Measurements from ENCODE around the gene RNF103. TPM values are rescaled to one million over a fixed set of nuclear protein-coding genes. Genes with fewer than 3 reads are reported as not detected.
"Not testable (repeated sequence)": the region's sequence is repeated elsewhere in the genome, so short reads cannot be mapped to it uniquely, and the experiment has no call there.

Gene RNF103, protein sequence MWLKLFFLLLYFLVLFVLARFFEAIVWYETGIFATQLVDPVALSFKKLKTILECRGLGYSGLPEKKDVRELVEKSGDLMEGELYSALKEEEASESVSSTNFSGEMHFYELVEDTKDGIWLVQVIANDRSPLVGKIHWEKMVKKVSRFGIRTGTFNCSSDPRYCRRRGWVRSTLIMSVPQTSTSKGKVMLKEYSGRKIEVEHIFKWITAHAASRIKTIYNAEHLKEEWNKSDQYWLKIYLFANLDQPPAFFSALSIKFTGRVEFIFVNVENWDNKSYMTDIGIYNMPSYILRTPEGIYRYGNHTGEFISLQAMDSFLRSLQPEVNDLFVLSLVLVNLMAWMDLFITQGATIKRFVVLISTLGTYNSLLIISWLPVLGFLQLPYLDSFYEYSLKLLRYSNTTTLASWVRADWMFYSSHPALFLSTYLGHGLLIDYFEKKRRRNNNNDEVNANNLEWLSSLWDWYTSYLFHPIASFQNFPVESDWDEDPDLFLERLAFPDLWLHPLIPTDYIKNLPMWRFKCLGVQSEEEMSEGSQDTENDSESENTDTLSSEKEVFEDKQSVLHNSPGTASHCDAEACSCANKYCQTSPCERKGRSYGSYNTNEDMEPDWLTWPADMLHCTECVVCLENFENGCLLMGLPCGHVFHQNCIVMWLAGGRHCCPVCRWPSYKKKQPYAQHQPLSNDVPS
- total RNA-seq: 19.4 and 28.1 TPM in 2 replicates
- 22.0 and 30.0 TPM in 2 replicates for polyA plus RNA-seq

DNA sequence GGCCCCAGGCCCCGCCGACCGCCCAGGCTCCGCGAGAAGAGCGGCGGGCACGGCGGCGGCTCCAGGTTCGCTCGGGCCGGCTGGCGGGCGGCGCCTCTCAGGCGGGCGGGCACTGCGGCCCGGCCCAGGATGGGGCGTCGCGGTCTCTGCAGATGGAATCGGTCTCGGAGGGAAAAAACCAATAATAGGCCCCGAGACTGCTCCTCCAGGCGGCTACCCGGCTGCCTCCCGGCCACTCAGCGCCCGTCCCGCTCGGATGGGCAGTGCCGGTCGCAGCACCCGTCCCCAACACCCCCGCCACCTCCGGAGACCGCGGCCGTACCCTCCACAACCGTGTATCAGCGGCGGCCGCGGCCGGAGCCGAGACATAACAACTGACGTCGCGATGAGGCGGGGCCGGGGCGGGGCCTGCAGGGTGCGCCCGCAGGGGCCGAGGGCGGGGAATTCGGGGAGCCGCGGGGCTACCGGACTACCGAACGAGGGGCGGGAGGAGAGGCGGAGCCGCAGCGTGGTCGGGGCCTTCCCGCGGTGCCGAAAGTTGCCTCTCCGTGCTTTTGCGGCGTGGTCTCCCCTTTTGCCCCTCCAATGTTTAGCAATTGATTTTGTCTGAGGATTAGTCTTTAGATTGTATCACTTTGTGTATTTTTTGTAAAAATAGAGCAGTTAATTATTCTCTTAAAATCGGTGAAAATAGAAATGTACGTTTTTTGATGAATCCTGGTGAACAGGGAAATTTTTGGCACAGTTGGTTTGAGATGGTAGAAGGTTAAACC is at the start of gene RNF103:
Gene RNF103, minus strand, starts transcription at position 372 of the 773 bp plus-strand sequence. CDS start 979 bp downstream, outside the sequence.
- peaks cover 11% of the 10 kb centered on the region for H3K4me1 ChIP-seq (ENCODE audit: low read depth)
- peak within 1 kb of the TSS; percentile 76 for H3K4me3 ChIP-seq
- peaks cover 8% of the 10 kb centered on the region for H3K36me3 ChIP-seq
- H3K27ac ChIP-seq: peak within 1 kb of the TSS; percentile 99
- DNase-seq (ENCODE audit: low read depth in 1 of 2, low spot score in 1 of 2): peak; percentile 95 to 97
- H3K9me3 ChIP-seq (ENCODE audit: low read depth): no peaks in the 10 kb centered on the region
- TF ChIP-seq, protein P1, sequence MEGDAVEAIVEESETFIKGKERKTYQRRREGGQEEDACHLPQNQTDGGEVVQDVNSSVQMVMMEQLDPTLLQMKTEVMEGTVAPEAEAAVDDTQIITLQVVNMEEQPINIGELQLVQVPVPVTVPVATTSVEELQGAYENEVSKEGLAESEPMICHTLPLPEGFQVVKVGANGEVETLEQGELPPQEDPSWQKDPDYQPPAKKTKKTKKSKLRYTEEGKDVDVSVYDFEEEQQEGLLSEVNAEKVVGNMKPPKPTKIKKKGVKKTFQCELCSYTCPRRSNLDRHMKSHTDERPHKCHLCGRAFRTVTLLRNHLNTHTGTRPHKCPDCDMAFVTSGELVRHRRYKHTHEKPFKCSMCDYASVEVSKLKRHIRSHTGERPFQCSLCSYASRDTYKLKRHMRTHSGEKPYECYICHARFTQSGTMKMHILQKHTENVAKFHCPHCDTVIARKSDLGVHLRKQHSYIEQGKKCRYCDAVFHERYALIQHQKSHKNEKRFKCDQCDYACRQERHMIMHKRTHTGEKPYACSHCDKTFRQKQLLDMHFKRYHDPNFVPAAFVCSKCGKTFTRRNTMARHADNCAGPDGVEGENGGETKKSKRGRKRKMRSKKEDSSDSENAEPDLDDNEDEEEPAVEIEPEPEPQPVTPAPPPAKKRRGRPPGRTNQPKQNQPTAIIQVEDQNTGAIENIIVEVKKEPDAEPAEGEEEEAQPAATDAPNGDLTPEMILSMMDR (IDR thresholded peaks at IDR 0.05; ENCODE audit: low read depth, low read length): no peak
- no peaks in the 10 kb centered on the region for H3K27me3 ChIP-seq

DNA sequence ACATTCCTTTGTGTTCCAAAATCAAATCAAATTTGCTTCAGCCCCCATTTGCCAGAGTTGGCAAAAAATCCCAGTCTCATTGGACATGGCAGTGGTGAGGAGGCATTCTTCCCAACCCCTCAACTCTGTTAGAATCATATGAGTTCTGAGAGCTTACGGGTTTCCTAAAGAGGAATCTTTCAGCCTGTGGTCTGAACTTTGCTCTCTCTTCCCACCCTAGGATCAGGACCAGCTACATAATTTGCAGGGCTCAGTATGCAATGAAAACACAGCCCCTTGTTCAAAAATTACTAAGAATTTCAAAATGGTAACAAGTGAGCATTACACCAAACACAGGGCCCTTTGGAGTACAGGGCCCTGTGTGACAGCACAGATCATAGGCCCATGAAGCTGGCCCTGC is 49.3 kb upstream of the RNF103 start:
- no peaks in the 10 kb centered on the region for H3K9me3 ChIP-seq (ENCODE audit: low read depth)
- no peak overlapping the region for H3K4me3 ChIP-seq
- no peaks in the 10 kb centered on the region for H3K27me3 ChIP-seq
- DNase-seq (ENCODE audit: low read depth in 1 of 2, low spot score in 1 of 2): no peak
- H3K27ac ChIP-seq: no peak overlapping the region
- no peaks in the 10 kb centered on the region for H3K4me1 ChIP-seq (ENCODE audit: low read depth)
- TF ChIP-seq, protein P1 (IDR thresholded peaks at IDR 0.05; ENCODE audit: low read depth, low read length): no peak
- no peaks in the 10 kb centered on the region for H3K36me3 ChIP-seq

DNA sequence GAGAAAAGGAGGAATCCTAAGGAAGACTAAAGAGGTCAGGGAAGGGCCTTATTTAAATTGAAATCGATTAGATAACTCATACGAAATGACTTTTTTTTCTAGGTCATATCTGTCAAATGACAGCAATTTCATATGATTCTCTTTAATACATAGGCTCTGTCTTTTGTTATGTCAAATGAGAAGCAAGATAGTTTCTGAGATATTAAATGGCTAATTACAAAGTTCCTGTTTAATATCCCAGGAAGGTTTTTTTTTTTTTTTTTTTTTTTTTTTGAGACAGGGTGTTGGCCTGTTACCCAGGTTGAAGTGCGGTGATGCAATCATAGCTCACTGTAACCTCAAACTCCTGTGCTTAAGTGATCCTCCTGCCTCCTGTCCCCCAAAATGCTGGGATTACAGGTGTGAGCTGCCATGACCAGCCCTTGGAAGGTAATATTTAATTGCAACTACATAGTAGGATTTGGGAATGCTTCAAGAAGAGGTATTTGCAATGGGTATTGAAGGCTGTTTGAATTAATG is 48.4 kb upstream of the RNF103 start:
- no peaks in the 10 kb centered on the region for H3K36me3 ChIP-seq
- H3K4me1 ChIP-seq (ENCODE audit: low read depth): no peaks in the 10 kb centered on the region
- no peaks in the 10 kb centered on the region for H3K9me3 ChIP-seq (ENCODE audit: low read depth)
- no peaks in the 10 kb centered on the region for H3K27me3 ChIP-seq
- TF ChIP-seq, protein P1 (IDR thresholded peaks at IDR 0.05; ENCODE audit: low read depth, low read length): no peak
- no peak overlapping the region for H3K27ac ChIP-seq
- H3K4me3 ChIP-seq: no peak overlapping the region
- DNase-seq (ENCODE audit: low read depth in 1 of 2, low spot score in 1 of 2): peak in 1 of 2 donors; percentile 2

DNA sequence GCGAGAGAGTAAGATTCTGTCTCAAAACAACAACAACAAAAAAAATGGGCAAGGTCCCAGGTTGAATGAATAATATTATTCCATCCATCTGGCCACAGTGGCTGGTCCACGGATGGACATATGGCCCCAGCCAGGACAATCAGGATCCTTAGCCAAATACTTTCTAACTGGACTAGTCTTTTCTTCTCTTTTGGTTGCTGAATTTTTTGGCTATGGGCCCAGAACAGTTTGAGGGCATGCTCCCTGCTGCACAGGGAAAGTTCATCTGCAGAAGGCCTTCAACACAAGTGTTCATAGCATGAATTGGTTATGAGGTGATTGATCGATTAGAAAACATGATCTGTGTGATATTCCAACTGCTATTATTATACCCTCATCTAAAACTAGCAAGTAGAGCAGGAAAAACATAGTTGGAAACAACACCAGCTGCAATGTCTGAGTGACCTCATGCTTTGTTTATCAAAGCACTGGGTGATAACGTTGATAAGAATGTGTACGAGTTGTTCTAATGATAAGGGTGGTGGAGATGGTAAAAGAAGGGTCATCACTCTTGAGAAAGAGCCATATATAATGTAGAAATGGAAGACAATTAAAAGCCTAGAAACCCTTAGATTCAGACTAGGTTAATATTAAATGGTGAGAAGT is 47.8 kb upstream of the RNF103 start:
- peak in 1 of 2 donors; percentile 64 for DNase-seq (ENCODE audit: low read depth in 1 of 2, low spot score in 1 of 2)
- TF ChIP-seq, protein P1 (IDR thresholded peaks at IDR 0.05; ENCODE audit: low read depth, low read length): no peak
- no peaks in the 10 kb centered on the region for H3K4me1 ChIP-seq (ENCODE audit: low read depth)

DNA sequence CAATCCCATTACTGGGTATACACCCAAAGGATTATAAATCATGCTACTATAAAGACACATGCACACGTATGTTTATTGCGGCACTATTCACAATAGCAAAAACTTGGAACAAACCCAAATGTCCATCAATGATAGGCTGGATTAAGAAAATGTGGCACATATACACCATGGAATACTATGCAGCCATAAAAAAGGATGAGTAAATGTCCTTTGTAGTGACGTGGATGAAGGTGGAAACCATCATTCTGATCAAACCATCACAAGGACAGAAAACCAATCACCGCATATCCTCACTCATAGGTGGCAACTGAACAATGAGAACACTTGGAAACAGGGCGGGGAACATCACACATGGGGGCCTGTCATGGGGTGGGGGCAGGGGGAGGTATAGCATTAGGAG is 45.7 kb upstream of the RNF103 start:
- not testable (repeated sequence) for DNase-seq (ENCODE audit: low read depth in 1 of 2, low spot score in 1 of 2); H3K9me3 ChIP-seq (ENCODE audit: low read depth); H3K27ac ChIP-seq

More for the DNA sequence above, 47.8 kb upstream of the RNF103 start:
- no peak overlapping the region for H3K27ac ChIP-seq
- no peaks in the 10 kb centered on the region for H3K36me3 ChIP-seq
- H3K27me3 ChIP-seq: no peaks in the 10 kb centered on the region
- no peaks in the 10 kb centered on the region for H3K9me3 ChIP-seq (ENCODE audit: low read depth)
- no peak overlapping the region for H3K4me3 ChIP-seq

More for the DNA sequence above, 45.7 kb upstream of the RNF103 start:
- H3K27me3 ChIP-seq; H3K4me1 ChIP-seq (ENCODE audit: low read depth); H3K4me3 ChIP-seq; H3K36me3 ChIP-seq: not testable (repeated sequence)

Measured in cardiac muscle cell (in vitro differentiated cells and primary cell).